Kasumi-1 (cell line): ENCODE data around the gene CEP112.

ENCODE experiments used
- DNase-seq, 2 experiments: peaks; one replicate each; lab custom pipeline; 2025; lab: John Stamatoyannopoulos, UW

CEP112 gene

DNA sequence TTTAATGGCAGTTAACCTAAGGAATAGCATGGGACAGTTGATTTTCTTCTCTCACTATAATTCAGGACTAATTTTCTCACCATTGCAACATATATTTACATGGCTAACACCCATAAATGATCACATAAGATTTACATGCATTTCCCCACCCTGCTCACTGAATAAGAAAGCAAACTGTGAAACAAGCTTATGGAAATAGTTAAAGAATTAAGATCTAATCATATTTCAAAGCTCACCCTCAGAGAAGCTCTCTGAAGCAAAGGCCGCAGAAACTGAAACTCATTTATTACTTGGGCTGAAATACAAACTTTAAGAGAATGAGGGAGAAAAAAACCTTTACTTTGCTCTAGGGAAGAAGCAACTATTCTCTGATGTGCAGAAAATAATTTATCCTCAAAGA, 411.8 kb downstream of the CEP112 start:
- no peak for DNase-seq

DNA sequence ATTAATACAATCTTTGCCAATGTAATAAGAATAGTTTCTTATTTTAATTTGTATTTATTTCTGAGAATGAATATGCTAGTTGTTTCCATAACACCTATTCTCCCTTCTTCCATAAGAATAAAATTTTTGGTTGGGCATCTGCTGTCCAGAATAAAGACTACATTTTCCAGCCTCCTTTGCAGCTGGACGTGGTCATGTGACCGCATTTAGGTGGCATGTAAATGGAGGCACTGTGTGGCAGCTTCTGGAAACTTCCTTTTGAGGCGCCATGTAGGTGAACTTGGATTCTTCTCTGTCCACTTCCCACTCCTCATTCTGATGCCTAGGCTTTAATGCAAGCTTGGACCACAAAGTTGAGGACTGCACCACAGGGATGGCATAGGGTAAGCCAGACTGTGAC, 415.0 kb downstream of the CEP112 start:
- DNase-seq: no peak

DNA sequence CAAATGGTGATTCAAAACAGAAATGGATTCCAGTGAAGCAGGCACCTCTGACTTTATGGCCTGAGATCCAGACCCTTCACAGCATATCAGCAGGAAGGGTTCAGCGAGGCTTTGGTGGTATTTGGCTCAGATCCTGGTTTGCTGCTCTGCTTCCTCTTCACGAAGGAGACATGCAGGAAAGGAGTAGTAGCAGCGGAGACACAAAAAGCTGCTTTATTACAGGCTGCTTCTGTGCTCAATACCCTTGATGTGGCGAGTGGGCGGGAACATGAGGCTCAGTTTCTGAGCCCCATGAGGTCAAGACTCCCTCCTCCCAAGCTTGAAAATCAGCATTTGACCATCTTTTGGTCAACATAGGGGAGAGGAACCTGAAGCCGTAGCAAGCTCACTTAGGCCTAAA, 417.1 kb downstream of the CEP112 start:
- DNase-seq: peak; percentile 86 to 88

DNA sequence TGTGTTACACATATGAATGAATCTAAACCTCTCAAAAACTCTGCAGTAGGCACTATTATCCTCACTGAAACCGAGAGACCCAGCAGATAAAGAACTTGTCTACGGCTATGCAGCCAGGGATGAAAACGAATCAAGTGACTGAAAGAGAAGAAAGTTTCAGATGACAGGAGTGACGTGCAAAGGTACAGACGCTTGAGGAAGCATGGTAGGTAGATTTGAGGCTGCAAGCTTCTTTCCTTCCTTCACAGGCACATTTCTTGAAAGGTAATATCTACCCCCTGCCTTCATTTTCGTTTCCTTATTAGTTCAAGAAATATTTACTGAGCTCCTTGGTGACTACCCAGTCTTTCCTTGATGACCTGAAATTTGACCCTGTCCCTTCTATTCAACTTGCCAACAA, 418.9 kb downstream of the CEP112 start:
- no peak for DNase-seq

DNA sequence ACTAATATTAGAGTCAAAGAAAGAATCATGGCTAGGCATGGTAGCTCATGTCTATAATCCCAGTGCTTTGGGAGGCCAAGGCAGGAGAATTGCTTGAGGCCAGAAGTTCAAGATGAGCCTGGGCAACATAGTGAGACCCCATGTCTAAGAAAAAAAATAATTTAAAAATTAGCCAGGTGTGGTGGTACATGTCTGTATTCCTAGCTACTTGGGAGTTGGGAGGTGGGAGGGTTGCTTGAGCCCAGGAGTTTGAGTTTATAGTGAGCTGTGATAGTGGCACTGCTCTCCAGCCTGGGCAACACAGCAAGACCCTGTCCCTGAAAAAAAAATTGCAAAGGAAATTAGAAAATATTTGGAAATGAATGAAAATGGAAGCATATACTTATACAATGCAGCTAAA, 420.2 kb downstream of the CEP112 start:
- no peak for DNase-seq

DNA sequence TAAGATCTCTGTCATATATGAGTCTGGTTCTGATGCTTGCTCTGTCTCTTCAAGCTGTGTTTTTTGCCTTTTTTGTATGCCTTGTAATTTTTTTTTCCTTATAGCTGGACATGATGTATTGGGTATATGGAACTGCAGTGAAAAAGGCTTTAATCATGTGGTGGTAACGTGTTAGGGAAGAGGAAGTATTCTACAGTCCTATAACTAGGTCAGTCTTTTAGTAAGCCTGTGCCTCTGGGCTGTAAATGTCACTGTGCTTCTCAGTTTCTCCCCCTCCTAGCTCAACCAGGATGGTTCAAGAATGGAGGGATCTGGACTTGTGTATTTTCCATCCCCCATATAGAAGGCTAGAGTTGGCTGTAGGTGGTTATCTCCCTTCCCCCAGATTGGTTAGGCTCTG, 428.1 kb downstream of the CEP112 start:
- no peak for DNase-seq

DNA sequence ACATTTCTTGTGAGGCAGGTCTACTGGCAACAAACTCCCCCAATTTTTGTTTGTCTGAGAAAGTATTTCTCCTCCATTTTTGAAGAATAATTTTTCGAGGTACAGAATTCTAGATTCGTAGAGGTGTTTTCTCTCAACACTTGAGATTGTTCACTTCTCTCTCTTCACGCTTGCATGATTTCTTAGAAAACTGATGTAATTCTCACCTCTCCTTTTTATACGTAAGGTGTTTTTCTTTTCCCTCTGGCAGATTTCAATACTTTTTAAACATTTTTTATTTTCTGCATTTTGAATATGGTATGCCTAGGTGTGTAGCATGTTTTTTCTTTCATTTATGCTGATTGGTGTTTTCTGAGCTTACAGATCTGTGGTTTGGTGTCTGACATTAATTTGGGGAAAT, 429.0 kb downstream of the CEP112 start:
- DNase-seq: no peak

DNA sequence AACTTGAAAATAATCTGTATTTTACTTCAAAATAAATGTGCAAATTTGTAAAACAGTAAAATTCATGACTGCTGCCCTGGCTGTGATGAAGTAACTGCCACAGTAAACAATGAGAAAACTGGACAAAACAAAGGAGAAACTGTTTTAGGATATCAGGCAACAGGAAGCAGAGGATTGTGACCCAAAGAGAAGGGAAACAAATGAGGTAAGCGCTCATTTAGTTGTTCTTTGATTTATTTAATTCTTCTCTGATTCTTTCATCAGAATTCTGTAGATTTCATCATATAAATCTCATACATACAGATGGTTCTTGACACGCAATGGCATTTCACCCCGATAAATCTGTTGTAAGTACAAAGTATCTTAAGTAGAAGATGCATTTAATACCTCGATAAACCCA, 432.4 kb downstream of the CEP112 start:
- no peak for DNase-seq

DNA sequence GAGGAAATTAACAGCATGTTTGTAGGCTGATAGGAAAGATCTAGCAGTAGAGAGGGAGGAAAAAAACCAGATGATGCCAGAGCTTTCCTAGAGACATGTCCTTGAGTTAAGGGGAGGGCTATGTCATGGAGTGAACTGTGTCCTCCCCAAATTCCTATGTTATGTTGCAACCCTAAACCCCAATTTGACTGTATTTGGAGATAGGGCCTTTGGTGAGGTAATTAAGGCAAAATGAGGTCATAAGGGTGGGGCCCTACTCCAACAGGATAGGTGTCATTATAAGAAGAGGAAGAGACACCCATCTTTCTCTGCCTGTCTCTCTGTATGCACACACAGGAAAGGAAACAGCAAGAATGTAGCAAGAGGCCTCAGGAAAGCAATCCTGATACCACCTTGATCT, 435.2 kb downstream of the CEP112 start:
- DNase-seq: no peak

DNA sequence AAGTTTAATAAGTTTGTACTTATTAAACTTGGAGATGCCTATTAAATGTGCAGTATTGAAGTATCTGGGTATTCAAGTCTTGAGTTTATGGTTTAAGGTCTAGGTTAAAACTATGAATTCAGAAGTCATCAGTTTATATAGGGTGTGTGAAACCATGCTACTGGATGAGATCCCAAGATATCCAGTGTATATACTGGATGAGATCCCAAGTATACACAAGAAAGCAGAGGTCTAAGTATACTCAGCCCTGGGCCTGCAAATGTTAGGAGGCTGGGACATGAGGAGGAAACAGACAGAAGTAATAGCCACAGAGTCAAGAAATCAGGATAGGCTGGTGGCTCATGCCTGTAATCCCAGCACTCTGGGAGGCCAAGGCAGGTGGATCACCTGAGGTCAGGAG, 436.1 kb downstream of the CEP112 start:
- DNase-seq: no peak

DNA sequence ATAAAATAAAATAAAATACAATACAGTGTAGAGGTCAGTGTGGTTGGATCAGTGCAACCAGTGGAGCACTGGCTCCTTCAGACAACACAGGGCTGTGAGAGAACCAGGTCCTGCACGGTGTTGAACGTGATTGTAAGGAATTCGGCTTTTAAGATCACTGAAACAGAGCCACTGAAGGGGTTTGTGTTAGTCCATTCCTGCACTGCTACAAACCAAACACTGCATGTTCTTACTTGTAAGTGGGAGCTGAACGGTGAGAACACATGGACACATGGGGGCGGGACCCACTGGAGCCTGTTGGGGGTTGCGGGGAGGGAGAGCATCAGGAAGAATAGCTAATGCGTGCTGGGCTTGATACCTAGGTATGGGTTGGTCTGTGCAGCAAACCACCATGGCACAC, 437.3 kb downstream of the CEP112 start:
- no peak for DNase-seq

DNA sequence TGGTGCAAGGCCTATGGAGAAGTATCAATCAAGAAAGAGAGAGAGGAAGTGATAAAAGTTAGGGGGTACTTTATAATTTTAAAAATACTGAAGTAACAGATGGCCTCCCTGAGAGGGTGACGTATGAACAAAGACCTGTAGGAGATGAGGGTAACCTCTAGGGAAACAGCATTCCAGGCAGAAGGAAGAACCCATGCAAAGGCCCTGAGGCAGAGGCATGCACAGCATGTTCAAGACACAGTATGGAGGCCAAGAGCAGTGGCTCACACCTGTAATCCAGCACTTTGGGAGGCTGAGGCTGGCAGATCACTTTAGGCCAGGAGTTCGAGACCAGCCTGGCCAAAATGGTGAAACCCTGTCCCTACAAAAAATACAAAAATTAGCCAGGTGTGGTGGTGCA, 437.9 kb downstream of the CEP112 start:
- no peak for DNase-seq

DNA sequence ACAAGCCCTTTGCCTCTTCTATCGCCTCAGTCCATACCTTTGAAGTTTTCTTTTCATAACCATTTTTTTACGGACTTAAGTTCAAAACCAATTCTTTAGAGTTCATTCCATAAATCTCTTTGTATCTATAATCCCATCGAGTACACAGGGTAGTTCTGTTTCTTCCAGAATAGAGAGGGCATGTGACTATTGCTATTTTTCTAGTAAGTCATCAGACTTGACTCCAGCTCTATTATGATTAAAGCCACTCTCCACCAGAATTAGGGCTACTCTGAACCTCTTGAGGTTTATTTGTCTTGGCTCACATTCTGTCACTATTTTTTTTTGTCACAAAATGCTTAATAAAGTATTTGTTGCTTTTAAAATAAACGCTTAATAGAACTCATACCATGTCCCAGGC, 438.6 kb downstream of the CEP112 start:
- no peak for DNase-seq

DNA sequence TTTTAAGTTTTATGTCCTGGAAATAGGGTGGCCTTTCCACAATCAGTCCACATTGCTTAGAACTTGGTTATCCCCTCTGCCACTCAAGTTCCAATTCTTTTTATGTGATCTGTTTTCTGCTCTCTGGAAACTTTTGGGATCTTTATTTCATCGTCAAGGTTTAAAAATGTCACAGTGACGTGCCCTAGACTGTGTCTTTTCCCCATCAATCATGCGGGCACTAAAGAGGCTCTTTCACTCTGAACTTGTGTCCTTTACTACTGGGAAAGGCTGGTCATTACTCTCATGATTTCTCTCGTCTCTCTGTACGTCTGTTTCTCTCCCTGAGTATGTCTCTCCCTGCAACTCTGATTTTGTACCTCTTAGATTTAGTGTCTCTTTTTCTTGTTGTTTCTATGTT, 440.7 kb downstream of the CEP112 start:
- no peak for DNase-seq

DNA sequence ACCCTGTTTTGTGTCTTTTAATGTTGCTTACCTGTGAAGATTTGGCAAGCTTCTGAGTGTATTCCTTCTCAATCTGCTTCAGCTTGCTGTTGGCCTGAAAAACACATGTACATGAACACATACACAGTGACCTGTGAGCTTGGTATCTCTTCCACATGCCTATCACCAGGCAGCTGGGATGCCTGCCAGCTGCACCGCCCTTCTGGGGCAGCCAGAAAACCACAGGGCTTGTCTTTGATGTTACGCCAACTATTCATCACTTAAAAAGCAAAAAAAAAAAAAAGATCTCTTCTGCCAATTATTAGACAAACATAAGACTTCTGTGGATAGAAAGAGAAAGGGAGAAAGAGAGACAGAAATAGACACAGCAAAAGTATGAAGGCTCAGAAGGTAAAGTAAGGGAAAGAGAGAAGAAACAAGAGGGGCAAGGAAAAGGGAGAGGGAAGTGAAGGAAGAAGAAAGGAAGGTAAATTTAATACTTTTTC, 441.3 kb downstream of the CEP112 start:
- peak; percentile 15 to 21 for DNase-seq

DNA sequence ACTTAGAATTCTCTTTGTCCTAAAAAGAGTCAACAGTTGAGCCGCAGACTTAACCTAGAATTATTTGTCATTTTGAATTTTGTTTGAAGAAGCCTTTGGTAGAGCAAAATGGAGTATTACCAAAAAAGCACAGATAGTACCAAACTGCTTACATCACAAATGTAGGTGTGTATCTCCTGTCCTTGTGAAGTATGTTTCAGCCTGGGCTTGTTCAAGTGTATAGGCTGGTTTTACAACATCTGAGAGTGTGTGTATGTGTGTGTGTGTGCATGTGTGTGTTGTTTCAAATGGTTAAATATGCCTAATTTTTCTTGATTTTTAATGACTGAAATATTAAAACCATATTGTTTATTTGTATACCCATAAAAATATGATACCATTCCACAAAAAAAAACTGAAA, 441.8 kb downstream of the CEP112 start:
- no peak for DNase-seq

DNA sequence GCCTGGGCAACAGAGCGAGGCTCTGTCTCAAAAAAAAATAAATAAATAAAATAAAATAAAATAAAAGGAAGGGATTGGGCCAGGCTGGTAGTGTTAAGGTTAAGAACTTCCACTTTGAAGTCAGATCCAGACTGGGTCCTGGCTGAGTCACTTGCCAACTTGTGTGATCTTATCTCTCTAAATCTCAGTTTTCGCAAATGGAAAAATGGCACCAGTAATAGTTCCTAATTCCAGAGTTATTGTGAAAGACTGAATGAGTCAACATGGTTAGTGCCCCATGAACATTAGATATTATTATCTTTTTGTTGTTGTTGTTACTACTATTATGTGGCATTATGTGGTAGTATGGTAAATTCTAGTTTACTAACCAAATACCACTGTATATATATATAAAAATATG, 442.5 kb downstream of the CEP112 start:
- no peak for DNase-seq

DNA sequence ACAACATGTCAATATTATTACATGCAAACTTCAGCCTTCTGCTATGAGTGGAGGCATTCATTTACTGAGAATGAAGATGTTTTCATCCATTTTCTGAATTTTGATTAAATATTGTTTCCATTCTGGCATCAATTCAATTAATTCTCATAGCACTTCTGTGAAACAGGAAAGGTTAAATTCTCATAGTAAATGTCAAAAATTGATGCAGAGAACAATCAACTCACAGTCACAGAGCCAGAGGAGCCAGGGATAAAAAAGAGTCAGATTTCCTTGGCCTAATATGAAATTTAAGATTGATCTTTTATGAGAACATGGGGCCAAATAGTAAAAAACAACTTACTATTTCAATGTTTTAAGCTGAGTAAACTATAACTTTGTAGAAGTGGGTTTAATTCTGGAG, 446.7 kb downstream of the CEP112 start:
- no peak for DNase-seq

DNA sequence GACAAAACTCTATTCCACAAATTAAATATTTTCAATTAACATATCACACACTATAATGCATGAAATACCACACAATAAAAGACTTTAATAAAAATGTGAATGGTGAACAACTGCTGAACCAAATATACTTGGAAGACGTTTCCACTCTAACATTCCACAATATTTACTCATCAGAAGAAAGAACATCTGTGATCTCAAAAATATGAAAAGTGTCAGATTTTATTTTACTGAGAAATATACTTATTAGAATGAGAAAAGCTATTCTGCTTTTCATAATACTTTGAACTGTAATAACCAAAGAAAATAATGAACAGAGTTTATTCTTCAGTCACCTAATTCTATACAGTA, 448.7 kb downstream of the CEP112 start:
- no peak for DNase-seq

DNA sequence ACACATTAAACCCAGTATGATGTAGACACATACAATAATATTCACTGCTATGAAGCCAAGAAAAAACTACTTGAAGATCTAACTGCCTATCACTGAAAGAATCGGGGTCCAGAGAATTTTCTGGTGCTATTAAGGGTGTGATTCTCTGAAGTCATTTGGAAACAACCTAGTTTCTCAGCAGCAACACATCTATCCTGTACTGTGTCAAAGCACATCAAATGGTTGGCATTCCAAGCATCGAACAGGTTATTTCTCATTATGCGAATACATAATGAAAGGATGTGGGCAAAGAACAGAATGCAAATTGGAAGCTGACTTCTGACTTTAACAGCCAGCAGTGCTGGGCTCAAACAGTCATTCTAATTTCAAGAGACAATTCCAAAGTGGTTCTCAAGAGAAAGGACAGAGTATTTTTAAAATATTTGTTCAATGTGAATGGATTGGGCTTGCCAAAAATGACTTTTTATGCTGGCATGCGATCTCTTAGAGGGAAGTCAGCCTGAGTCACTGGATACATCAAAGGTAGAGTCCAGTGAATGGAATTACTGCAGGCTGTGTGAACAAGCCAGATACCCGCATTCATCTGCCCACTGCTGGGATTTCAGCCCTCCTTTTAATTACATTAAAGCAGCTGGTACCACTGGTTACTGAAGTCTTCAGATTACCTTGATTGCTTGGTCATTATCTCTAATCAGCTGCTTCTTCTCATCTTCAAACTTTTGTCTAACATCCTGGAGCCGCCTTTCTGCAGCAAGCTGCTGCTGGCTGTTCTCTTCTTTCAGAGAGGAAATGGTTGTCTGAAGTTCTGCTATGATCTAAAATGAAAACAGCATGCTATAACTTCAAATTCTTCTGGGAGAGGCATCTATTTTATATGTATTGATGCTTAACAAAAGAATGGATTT, 449.3 kb downstream of the CEP112 start:
- no peak for DNase-seq

DNA sequence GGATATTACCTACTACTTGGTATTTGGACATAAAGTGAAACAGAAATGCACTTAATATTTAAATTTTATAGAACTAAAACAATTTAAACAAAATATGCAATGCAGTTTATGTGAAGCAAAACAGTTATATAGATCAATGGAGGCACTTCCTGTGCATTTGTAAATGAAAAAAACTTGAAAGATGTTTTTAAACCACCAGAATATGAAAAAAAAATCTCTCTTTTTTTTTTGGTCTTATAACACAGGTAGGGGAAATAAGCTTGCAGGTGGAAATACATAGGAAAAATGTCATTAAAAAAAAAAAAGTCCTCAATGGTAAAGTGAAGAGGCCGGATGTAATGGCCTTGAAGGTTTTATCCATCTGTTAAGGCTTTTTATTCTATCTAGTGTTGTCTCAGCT, 450.2 kb downstream of the CEP112 start:
- no peak for DNase-seq

DNA sequence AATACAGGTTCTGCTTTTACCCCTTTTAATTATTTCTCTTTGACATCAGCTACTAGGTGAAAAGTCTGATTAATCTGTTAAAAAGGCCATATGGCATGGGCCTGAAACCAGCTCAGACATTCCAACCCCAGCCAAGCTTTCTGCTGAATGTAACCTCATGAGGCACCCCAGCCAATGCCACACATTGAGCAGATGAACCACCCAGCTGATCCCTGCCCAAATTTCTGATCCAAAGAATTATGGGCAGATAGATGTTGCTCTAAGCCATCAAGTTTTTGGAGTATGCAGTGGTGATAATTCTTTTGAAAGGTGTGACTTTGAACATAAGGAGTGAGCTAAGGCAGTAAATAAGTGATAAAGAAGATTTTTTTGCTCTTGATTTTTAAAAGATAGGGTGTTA, 452.9 kb downstream of the CEP112 start:
- no peak for DNase-seq

DNA sequence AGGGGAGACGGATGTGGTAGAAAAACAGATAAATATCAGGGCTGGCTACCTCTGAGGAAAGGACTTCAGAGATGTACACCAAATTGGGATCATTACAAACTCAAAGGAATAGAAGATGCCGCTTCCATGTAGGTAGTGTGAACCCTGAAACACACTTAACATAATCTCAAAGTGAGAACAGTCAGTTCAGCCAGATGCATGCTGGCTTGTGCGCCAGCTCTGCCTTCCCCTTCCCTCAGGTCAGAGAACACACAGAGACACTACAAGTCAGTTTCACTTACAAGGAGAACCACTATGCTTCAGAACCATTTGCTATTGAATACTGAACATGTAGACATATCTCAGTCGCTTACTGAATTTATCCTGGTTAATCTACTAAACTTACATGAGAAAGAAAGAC, 454.5 kb downstream of the CEP112 start:
- DNase-seq: no peak

DNA sequence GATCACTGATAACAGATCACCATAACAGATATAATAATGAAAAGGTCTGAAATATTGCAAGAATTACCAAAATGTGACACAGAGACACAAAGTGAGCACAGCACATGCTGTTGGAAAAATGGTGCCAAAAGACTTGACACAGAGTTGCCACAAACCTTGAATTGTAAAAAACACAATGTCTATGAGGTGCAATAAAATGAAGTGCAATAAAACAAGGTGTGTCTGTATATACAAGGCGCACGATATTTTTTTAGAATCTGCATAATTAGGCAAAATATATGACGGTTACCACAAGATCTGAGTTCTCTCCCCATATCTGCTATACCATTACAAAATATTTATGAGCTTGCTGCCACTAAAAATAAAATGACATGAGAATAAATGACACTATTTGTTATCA, 458.6 kb downstream of the CEP112 start:
- no peak for DNase-seq
